Duodenal mucosa (tissue), 2 donors: Measurements from ENCODE around the gene GRAMD1A.

Experiments
- H3K27ac ChIP-seq: one replicate; pipeline ENCODE4 v1.7.0; 2013; ENCODE audit warnings: low read depth, low read length
- H3K27me3 ChIP-seq, 2 donors: one replicate each; pipeline ENCODE4 v1.7.0; 2013; ENCODE audit warnings: low read length in 2 of 2, control low read depth in 1 of 2; ENCODE audit not compliant: insufficient read depth in 2 of 2, control insufficient read depth in 1 of 2
- H3K36me3 ChIP-seq, 2 donors: one replicate each; pipeline ENCODE4 v1.7.0; 2013; ENCODE audit warnings: low read length in 2 of 2, control low read depth in 1 of 2; ENCODE audit not compliant: insufficient read depth in 2 of 2, control insufficient read depth in 1 of 2
- H3K4me1 ChIP-seq, 2 donors: one replicate each; pipeline ENCODE4 v1.7.0; 2013; ENCODE audit warnings: low read length in 2 of 2, control low read depth in 1 of 2; ENCODE audit not compliant: insufficient read depth in 2 of 2, control insufficient read depth in 1 of 2
- H3K4me3 ChIP-seq, 2 donors: one replicate each; pipeline ENCODE4 v1.7.0; 2013; ENCODE audit warnings: low read length in 2 of 2, low read depth in 1 of 2
- H3K9ac ChIP-seq, 2 donors: one replicate each; pipeline ENCODE4 v1.7.0; 2013; ENCODE audit warnings: low read length in 2 of 2, low read depth in 1 of 2
- H3K9me3 ChIP-seq, 2 donors: one replicate each; pipeline ENCODE4 v1.7.0; 2013; ENCODE audit warnings: low read length in 2 of 2, control low read depth in 1 of 2; ENCODE audit not compliant: control insufficient read depth in 1 of 2

The GRAMD1A gene

GRCh38 chr19:35062942-35063341, 62.8 kb downstream of the GRAMD1A start:
- Histone ChIP-seq H3K36me3 (no peaks in the 10 kb centered on the region), H3K4me3 (no peak overlapping the region), H3K9me3 (no peaks in the 10 kb centered on the region), H3K4me1 (no peaks in the 10 kb centered on the region), H3K9ac (no peak overlapping the region), H3K27ac (no peak overlapping the region), H3K27me3 (no peaks in the 10 kb centered on the region)

GRCh38 chr19:35063940-35064818, 64.1 kb downstream of the GRAMD1A start:
- Histone ChIP-seq H3K4me1 (no peaks in the 10 kb centered on the region), H3K9ac (no peak overlapping the region), H3K4me3 (no peak overlapping the region), H3K36me3 (no peaks in the 10 kb centered on the region), H3K27ac (no peak overlapping the region), H3K27me3 (no peaks in the 10 kb centered on the region), H3K9me3 (no peaks in the 10 kb centered on the region)

- Histone ChIP-seq H3K9me3 (peaks cover 3 to 4% of the 10 kb centered on the region in 2 donors), H3K9ac (no peak overlapping the region), H3K27me3 (no peaks in the 10 kb centered on the region), H3K4me1 (no peaks in the 10 kb centered on the region), H3K36me3 (no peaks in the 10 kb centered on the region), H3K4me3 (no peak overlapping the region), H3K27ac (no peak overlapping the region)
Measured at GRCh38 chr19:35065574-35065973, 65.5 kb downstream of the GRAMD1A start.

DNA sequence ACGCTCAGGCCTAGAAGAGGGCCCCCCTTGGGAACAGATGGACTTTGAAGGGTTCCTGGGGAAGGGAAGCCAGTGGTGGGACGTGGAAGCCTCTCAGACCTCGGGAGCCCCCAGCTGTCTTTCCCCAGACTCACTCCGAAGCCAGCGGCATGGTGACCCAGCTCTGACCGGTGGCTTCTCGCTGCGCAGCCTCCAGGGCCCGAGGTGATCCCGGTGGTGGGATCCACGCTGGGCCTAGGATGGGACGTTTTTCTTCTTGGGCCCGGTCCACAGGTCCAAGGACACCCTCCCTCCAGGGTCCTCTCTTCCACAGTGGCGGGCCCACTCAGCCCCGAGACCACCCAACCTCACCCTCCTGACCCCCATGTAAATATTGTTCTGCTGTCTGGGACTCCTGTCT, 66.0 kb downstream of the GRAMD1A start:
- Histone ChIP-seq H3K4me1 (no peaks in the 10 kb centered on the region), H3K9me3 (peaks cover 4 to 6% of the 10 kb centered on the region in 2 donors), H3K9ac (no peak overlapping the region), H3K27me3 (no peaks in the 10 kb centered on the region), H3K4me3 (no peak overlapping the region), H3K36me3 (no peaks in the 10 kb centered on the region), H3K27ac (no peak overlapping the region)

DNA sequence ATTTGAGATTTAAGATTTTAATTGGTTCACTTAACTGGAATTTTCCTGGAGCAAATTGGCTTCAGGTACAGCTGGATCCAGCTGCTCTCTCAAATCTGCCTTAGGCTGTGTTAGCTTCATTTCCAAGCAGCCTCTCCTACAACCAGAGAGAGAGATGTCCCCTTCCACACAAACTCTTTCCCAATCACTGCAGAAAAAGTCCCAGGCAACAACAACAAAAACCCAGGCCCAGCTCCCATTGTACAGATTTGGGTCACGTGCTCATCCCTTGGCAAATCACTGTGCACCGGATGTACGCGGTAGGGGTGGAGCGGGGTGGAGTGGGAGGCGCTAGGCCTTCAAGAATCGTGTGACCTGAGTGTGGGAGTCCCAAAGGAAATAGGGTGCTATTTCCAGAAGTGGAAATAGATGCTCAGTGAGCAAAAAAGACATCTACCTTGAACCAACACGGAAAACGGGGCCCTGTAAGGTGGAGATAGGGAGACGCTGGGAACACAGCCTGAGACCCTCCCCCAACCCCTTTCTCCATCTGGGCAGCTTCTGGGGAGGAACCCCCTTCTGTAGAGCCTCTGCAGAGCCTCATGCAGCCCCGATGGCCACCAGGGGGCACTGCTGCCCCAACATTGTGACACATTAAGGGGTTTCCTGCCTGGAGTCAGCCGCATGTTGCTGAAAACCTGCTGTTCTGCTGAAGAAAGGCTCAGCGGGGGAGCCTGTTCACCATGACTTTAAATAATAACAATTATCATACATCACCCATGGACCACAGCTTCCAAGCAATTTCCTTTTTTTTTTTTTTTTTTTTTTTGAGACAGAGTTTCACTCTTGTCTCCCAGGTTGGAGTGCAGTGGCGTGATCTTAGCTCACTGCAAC, 66.8 kb downstream of the GRAMD1A start:
- H3K27me3 ChIP-seq: no peaks in the 10 kb centered on the region
- H3K9ac ChIP-seq: no peak overlapping the region
- no peak overlapping the region for H3K27ac ChIP-seq
- H3K4me3 ChIP-seq: no peak overlapping the region
- no peaks in the 10 kb centered on the region for H3K36me3 ChIP-seq
- no peaks in the 10 kb centered on the region for H3K4me1 ChIP-seq
- peaks cover 4 to 6% of the 10 kb centered on the region in 2 donors for H3K9me3 ChIP-seq

DNA sequence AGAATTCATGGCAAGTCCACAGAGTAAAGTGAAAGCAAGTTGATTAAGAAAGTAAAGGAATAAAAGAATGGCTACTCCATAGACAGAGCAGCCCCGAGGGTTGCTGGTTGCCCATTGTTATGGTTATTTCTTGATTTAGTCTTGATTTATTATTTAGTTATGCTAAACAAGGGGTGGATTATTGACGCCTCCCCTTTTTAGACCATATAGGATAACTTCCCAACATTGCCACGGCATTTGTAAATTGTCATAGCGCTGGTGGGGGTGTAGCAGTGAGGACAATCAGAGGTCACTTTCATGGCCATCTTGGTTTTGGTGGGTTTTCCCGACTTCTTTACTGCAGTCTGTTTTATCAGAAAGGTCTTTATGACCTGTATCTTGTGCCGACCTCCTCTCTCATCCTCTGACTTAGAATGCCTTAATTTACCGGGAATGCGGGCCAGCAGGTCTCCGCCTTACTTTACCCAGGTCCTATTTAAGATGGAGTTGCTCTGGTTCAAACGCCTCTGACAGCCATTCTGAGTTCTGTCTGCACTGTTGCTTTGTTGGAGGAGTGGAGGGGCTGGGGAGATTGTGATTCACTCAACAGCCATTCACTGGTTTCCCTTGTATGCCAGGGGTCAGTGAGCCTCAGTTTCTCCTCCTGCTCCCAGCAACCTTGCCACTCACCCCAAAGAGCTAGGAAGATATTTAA, 69.0 kb downstream of the GRAMD1A start:
- Histone ChIP-seq H3K4me1 (no peaks in the 10 kb centered on the region), H3K36me3 (no peaks in the 10 kb centered on the region), H3K4me3 (no peak overlapping the region), H3K27me3 (no peaks in the 10 kb centered on the region), H3K27ac (no peak overlapping the region), H3K9me3 (peaks cover 4 to 6% of the 10 kb centered on the region in 2 donors), H3K9ac (no peak overlapping the region)

- Histone ChIP-seq H3K9ac (no peak overlapping the region), H3K36me3 (no peaks in the 10 kb centered on the region), H3K4me1 (no peaks in the 10 kb centered on the region), H3K27ac (no peak overlapping the region), H3K4me3 (no peak overlapping the region), H3K9me3 (peaks cover 4 to 6% of the 10 kb centered on the region in 2 donors), H3K27me3 (no peaks in the 10 kb centered on the region)
Measured at GRCh38 chr19:35069696-35070095, 69.6 kb downstream of the GRAMD1A start.

- Histone ChIP-seq H3K9ac (no peak overlapping the region), H3K4me3 (no peak overlapping the region), H3K4me1 (no peaks in the 10 kb centered on the region), H3K9me3 (peaks cover 4 to 6% of the 10 kb centered on the region in 2 donors), H3K27me3 (no peaks in the 10 kb centered on the region), H3K36me3 (no peaks in the 10 kb centered on the region), H3K27ac (no peak overlapping the region)
Measured at GRCh38 chr19:35070471-35070870, 70.3 kb downstream of the GRAMD1A start.

DNA sequence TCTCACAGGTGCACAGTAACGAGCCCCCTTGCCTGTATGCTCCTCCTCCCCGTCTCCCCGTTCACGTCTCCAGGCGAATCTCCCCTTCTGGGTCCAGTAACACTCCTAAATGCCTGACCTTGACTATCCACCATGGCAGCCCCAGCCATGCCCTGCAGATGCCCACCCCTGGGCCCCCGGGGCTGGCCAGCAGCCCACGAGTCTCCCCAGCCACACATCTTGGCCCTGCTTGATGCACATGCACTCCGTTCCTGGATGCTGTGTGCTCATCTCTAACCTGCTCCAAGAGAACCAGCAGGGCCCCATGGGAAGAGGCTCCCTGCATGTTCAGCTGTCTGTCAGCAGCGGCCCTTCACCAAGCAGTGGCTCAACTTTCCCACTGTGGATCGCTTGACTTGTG, 73.4 kb downstream of the GRAMD1A start:
- H3K36me3 ChIP-seq: no peaks in the 10 kb centered on the region
- no peak overlapping the region for H3K27ac ChIP-seq
- H3K27me3 ChIP-seq: no peaks in the 10 kb centered on the region
- no peak overlapping the region for H3K9ac ChIP-seq
- H3K4me3 ChIP-seq: no peak overlapping the region
- H3K4me1 ChIP-seq: no peaks in the 10 kb centered on the region
- peaks cover 4 to 6% of the 10 kb centered on the region in 2 donors for H3K9me3 ChIP-seq

GRCh38 chr19:35073941-35074340, 73.8 kb downstream of the GRAMD1A start:
- Histone ChIP-seq H3K9me3 (peaks cover 4 to 6% of the 10 kb centered on the region in 2 donors), H3K36me3 (no peaks in the 10 kb centered on the region), H3K4me1 (no peaks in the 10 kb centered on the region), H3K27ac (no peak overlapping the region), H3K4me3 (no peak overlapping the region), H3K27me3 (no peaks in the 10 kb centered on the region), H3K9ac (no peak overlapping the region)
